Ovary (tissue), 3 donors: ENCODE measurements around the gene HYAL3.

ENCODE experiments used
- EP300 ChIP-seq: sonication (generic); formaldehyde crosslinking; IDR thresholded peaks from one replicate; pipeline ENCODE4 v1.6.1; 2017; ENCODE audit warnings: antibody characterized with exemption
- POLR2A ChIP-seq: fragments of 450-650 bp; IDR thresholded peaks from one replicate; pipeline ENCODE4 v1.6.1; 2017; ENCODE audit warnings: antibody characterized with exemption, mild to moderate bottlenecking, moderate library complexity
- TF ChIP-seq, protein P1 (sequence below), 3 donors: fragments of 450-650 bp in 2 of 3; fragments of 200-600 bp in 1 of 3; IDR thresholded peaks; one replicate each; pipeline versions ENCODE4 v1.5.1 to v1.8.0; 2016 to 2022; ENCODE audit warnings: antibody characterized with exemption in 3 of 3, mild to moderate bottlenecking in 1 of 3
- donor health status: DM: no; HTN: no; CAD: no.

DNA sequence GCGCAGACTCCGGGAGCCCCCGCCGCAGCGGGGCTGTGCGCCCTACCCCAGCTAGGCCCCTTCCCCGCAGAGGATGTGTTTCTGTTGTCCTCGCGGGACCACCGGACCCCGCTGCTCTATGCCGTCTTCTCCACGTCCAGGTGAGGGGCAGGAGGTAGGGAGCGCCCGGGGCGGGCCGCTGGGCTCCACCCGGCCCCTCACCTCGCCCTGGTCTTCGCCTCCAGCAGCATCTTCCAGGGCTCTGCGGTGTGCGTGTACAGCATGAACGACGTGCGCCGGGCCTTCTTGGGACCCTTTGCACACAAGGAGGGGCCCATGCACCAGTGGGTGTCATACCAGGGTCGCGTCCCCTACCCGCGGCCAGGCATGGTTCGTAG lies 25.5 kb downstream of the HYAL3 start:
- TF ChIP-seq, protein P1, sequence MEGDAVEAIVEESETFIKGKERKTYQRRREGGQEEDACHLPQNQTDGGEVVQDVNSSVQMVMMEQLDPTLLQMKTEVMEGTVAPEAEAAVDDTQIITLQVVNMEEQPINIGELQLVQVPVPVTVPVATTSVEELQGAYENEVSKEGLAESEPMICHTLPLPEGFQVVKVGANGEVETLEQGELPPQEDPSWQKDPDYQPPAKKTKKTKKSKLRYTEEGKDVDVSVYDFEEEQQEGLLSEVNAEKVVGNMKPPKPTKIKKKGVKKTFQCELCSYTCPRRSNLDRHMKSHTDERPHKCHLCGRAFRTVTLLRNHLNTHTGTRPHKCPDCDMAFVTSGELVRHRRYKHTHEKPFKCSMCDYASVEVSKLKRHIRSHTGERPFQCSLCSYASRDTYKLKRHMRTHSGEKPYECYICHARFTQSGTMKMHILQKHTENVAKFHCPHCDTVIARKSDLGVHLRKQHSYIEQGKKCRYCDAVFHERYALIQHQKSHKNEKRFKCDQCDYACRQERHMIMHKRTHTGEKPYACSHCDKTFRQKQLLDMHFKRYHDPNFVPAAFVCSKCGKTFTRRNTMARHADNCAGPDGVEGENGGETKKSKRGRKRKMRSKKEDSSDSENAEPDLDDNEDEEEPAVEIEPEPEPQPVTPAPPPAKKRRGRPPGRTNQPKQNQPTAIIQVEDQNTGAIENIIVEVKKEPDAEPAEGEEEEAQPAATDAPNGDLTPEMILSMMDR (IDR thresholded peaks at IDR 0.05), result no peak
- TF ChIP-seq POLR2A, result no peak
- TF ChIP-seq EP300, result no peak
